ENCODE data around the gene KIAA0825.
"Not testable (repeated sequence)": the region's sequence is repeated elsewhere in the genome, so short reads cannot be mapped to it uniquely, and the experiment has no call there.

The KIAA0825 gene

DNA sequence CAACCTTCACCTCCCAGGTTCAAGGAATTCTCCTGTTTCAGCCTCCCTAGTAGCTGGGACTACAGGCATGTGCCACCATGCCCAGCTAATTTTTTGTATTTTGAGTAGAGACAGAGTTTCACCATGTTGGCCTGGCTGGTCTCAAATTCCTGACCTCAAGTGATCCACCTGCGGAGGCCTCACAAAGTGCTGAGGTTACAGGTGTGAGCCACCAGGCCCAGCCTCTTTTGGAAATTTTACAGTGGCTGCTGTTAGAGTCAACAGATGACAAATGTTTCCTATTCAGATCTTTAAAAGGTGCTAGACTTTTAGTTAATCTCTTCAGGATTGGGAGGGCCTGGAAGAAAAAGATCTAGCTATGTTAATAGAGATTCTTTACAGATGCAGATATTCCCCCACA is 45.1 kb downstream of the KIAA0825 start:
- not testable (repeated sequence) for H3K9me3 ChIP-seq (ENCODE audit: control insufficient read depth in 2 of 2, low read length in 2 of 2); H3K4me1 ChIP-seq (ENCODE audit: control insufficient read depth, insufficient read depth, low read length); H3K9ac ChIP-seq (ENCODE audit: low read length in 2 of 2); H3K27ac ChIP-seq (ENCODE audit: low read length); H3K36me3 ChIP-seq (ENCODE audit: control insufficient read depth in 2 of 2, insufficient read depth in 2 of 2, low read length in 2 of 2); H3K4me3 ChIP-seq (ENCODE audit: low read length in 2 of 2); H3K27me3 ChIP-seq (ENCODE audit: control insufficient read depth in 1 of 2, insufficient read depth in 2 of 2, low read length in 2 of 2)

GRCh38 chr5:94571415-94571814 is 47.0 kb downstream of the KIAA0825 start:
- no peak overlapping the region for H3K4me3 ChIP-seq (ENCODE audit: low read length in 2 of 2)
- no peaks in the 10 kb centered on the region for H3K4me1 ChIP-seq (ENCODE audit: control insufficient read depth, insufficient read depth, low read length)
- H3K9me3 ChIP-seq (ENCODE audit: control insufficient read depth in 2 of 2, low read length in 2 of 2), result no peaks in the 10 kb centered on the region
- no peaks in the 10 kb centered on the region for H3K27me3 ChIP-seq (ENCODE audit: control insufficient read depth in 1 of 2, insufficient read depth in 2 of 2, low read length in 2 of 2)
- no peak overlapping the region for H3K27ac ChIP-seq (ENCODE audit: low read length)
- H3K9ac ChIP-seq (ENCODE audit: low read length in 2 of 2), result no peak overlapping the region
- H3K36me3 ChIP-seq (ENCODE audit: control insufficient read depth in 2 of 2, insufficient read depth in 2 of 2, low read length in 2 of 2), result no peaks in the 10 kb centered on the region

DNA sequence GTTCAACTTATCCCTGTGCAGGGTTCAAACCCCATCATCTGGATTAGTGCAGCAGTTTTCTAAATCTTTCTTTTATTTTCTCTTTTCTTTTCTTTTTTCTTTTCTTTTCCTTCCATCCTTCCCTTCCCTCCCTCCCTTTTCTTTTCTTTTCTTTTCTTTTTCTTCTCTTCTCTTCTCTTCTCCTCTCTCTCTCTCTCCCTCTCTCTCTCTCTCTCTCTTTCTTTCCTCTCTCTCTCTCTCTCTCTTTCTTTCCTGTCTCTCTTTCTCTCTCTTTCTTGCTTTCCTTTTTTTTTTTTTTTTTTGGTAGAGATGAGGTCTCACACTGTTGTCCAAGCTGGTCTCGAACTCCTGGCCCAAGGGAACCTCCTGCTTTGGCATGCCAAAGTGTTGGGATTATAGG is 53.6 kb downstream of the KIAA0825 start:
- no peaks in the 10 kb centered on the region for H3K27me3 ChIP-seq (ENCODE audit: control insufficient read depth in 1 of 2, insufficient read depth in 2 of 2, low read length in 2 of 2)
- H3K4me3 ChIP-seq (ENCODE audit: low read length in 2 of 2), result no peak overlapping the region
- no peak overlapping the region for H3K9ac ChIP-seq (ENCODE audit: low read length in 2 of 2)
- no peaks in the 10 kb centered on the region for H3K4me1 ChIP-seq (ENCODE audit: control insufficient read depth, insufficient read depth, low read length)
- H3K27ac ChIP-seq (ENCODE audit: low read length), result no peak overlapping the region
- H3K36me3 ChIP-seq (ENCODE audit: control insufficient read depth in 2 of 2, insufficient read depth in 2 of 2, low read length in 2 of 2), result no peaks in the 10 kb centered on the region
- H3K9me3 ChIP-seq (ENCODE audit: control insufficient read depth in 2 of 2, low read length in 2 of 2), result no peaks in the 10 kb centered on the region

GRCh38 chr5:94562327-94562971 is 56.0 kb downstream of the KIAA0825 start:
- H3K4me1 ChIP-seq (ENCODE audit: control insufficient read depth, insufficient read depth, low read length), result no peaks in the 10 kb centered on the region
- H3K27me3 ChIP-seq (ENCODE audit: control insufficient read depth in 1 of 2, insufficient read depth in 2 of 2, low read length in 2 of 2), result no peaks in the 10 kb centered on the region
- no peaks in the 10 kb centered on the region for H3K9me3 ChIP-seq (ENCODE audit: control insufficient read depth in 2 of 2, low read length in 2 of 2)
- H3K36me3 ChIP-seq (ENCODE audit: control insufficient read depth in 2 of 2, insufficient read depth in 2 of 2, low read length in 2 of 2), result no peaks in the 10 kb centered on the region
- no peak overlapping the region for H3K27ac ChIP-seq (ENCODE audit: low read length)
- no peak overlapping the region for H3K9ac ChIP-seq (ENCODE audit: low read length in 2 of 2)
- no peak overlapping the region for H3K4me3 ChIP-seq (ENCODE audit: low read length in 2 of 2)

DNA sequence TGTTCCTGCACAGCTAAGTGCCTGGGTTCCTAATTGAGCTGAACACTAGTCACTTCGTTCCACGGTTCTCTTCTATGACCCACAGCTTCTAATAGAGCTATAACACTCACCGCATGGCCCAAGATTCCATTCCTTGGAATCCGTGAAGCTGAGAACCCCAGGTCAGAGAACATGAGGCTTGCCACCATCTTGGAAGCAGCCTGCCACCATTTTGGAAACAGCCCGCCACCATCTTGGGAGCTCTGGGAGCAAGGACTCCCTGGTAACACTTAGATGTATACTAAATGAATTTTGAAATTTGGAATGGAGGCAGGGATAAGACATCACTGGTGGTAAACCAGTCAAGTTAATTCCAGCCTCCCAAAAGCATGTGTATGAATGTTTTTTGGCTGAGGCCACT is 60.4 kb downstream of the KIAA0825 start:
- no peaks in the 10 kb centered on the region for H3K4me1 ChIP-seq (ENCODE audit: control insufficient read depth, insufficient read depth, low read length)
- no peaks in the 10 kb centered on the region for H3K9me3 ChIP-seq (ENCODE audit: control insufficient read depth in 2 of 2, low read length in 2 of 2)
- H3K9ac ChIP-seq (ENCODE audit: low read length in 2 of 2), result no peak overlapping the region
- H3K27me3 ChIP-seq (ENCODE audit: control insufficient read depth in 1 of 2, insufficient read depth in 2 of 2, low read length in 2 of 2), result no peaks in the 10 kb centered on the region
- no peaks in the 10 kb centered on the region for H3K36me3 ChIP-seq (ENCODE audit: control insufficient read depth in 2 of 2, insufficient read depth in 2 of 2, low read length in 2 of 2)
- H3K4me3 ChIP-seq (ENCODE audit: low read length in 2 of 2), result no peak overlapping the region
- H3K27ac ChIP-seq (ENCODE audit: low read length), result no peak overlapping the region

DNA sequence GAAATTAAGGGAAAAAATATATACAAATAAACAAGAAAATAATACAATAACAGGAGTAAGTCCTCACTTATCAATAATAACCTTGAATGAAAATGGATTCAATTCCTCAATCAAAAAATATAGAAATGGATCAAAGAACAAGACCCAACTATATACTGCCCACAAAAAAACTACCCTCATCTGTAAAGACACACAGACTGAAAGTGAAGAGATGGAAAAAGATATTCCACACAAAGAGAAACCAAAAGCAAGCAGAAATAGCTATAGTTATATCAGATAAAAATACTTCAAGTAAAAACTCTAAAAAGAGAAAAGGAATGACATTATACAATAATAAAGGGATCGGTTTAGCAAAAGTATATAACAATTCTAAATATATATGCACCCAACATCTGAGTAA is 66.5 kb downstream of the KIAA0825 start:
- Histone ChIP-seq H3K27me3 (ENCODE audit: control insufficient read depth in 1 of 2, insufficient read depth in 2 of 2, low read length in 2 of 2) (no peaks in the 10 kb centered on the region), H3K36me3 (ENCODE audit: control insufficient read depth in 2 of 2, insufficient read depth in 2 of 2, low read length in 2 of 2) (no peaks in the 10 kb centered on the region), H3K9me3 (ENCODE audit: control insufficient read depth in 2 of 2, low read length in 2 of 2) (peaks cover 2 to 3% of the 10 kb centered on the region in 2 donors), H3K27ac (ENCODE audit: low read length) (no peak overlapping the region), H3K4me3 (ENCODE audit: low read length in 2 of 2) (no peak overlapping the region), H3K9ac (ENCODE audit: low read length in 2 of 2) (no peak overlapping the region), H3K4me1 (ENCODE audit: control insufficient read depth, insufficient read depth, low read length) (no peaks in the 10 kb centered on the region)

GRCh38 chr5:94545870-94546625 is 72.4 kb downstream of the KIAA0825 start:
- no peaks in the 10 kb centered on the region for H3K36me3 ChIP-seq (ENCODE audit: control insufficient read depth in 2 of 2, insufficient read depth in 2 of 2, low read length in 2 of 2)
- no peak overlapping the region for H3K27ac ChIP-seq (ENCODE audit: low read length)

GRCh38 chr5:94544875-94545547 is 73.4 kb downstream of the KIAA0825 start:
- H3K9ac ChIP-seq (ENCODE audit: low read length in 2 of 2), result no peak overlapping the region
- peaks cover under 1% of the 10 kb centered on the region in 2 donors for H3K9me3 ChIP-seq (ENCODE audit: control insufficient read depth in 2 of 2, low read length in 2 of 2)
- H3K27me3 ChIP-seq (ENCODE audit: control insufficient read depth in 1 of 2, insufficient read depth in 2 of 2, low read length in 2 of 2), result no peaks in the 10 kb centered on the region
- H3K4me1 ChIP-seq (ENCODE audit: control insufficient read depth, insufficient read depth, low read length), result no peaks in the 10 kb centered on the region
- H3K36me3 ChIP-seq (ENCODE audit: control insufficient read depth in 2 of 2, insufficient read depth in 2 of 2, low read length in 2 of 2), result no peaks in the 10 kb centered on the region
- no peak overlapping the region for H3K4me3 ChIP-seq (ENCODE audit: low read length in 2 of 2)
- H3K27ac ChIP-seq (ENCODE audit: low read length), result no peak overlapping the region

More at GRCh38 chr5:94545870-94546625, 72.4 kb downstream of the KIAA0825 start:
- no peaks in the 10 kb centered on the region for H3K27me3 ChIP-seq (ENCODE audit: control insufficient read depth in 1 of 2, insufficient read depth in 2 of 2, low read length in 2 of 2)
- H3K9ac ChIP-seq (ENCODE audit: low read length in 2 of 2), result no peak overlapping the region
- peaks cover 2 to 3% of the 10 kb centered on the region in 2 donors for H3K9me3 ChIP-seq (ENCODE audit: control insufficient read depth in 2 of 2, low read length in 2 of 2)
- no peaks in the 10 kb centered on the region for H3K4me1 ChIP-seq (ENCODE audit: control insufficient read depth, insufficient read depth, low read length)
- H3K4me3 ChIP-seq (ENCODE audit: low read length in 2 of 2), result no peak overlapping the region

DNA sequence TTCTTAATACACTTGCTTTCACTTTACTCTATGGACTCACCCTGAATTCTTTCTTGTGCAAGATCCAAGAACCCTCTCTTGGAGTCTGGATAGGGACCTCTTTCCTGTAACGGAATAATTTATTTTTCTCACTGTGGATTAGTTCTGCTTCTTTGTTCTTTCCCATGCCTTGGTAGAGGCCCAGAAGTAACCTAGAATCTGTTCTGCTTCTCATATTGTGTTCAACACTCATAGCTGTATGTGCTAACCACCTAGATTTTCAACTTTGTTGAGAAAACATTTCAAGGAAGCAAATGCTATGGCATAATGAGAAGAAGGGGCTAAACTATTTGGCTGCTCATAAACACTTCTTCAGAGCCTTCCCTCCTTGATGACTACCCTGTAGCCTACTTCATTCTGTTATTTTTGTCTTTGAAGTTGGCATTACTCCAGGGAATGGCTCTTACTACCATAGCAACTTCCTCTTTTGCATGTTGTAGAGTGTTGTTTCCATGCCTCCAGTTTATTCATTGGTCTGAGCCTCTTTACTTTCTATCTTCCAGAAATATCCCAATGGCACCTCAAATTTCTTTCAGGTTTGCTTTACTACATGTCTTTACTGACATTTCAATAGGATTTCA is 74.3 kb downstream of the KIAA0825 start:
- H3K36me3 ChIP-seq (ENCODE audit: control insufficient read depth in 2 of 2, insufficient read depth in 2 of 2, low read length in 2 of 2), result no peaks in the 10 kb centered on the region
- H3K4me3 ChIP-seq (ENCODE audit: low read length in 2 of 2), result no peak overlapping the region
- no peak overlapping the region for H3K27ac ChIP-seq (ENCODE audit: low read length)
- no peaks in the 10 kb centered on the region for H3K4me1 ChIP-seq (ENCODE audit: control insufficient read depth, insufficient read depth, low read length)
- no peak overlapping the region for H3K9ac ChIP-seq (ENCODE audit: low read length in 2 of 2)
- H3K27me3 ChIP-seq (ENCODE audit: control insufficient read depth in 1 of 2, insufficient read depth in 2 of 2, low read length in 2 of 2), result no peaks in the 10 kb centered on the region
- H3K9me3 ChIP-seq (ENCODE audit: control insufficient read depth in 2 of 2, low read length in 2 of 2), result no peaks in the 10 kb centered on the region

GRCh38 chr5:94540856-94541494 is 77.4 kb downstream of the KIAA0825 start:
- no peaks in the 10 kb centered on the region for H3K36me3 ChIP-seq (ENCODE audit: control insufficient read depth in 2 of 2, insufficient read depth in 2 of 2, low read length in 2 of 2)
- no peaks in the 10 kb centered on the region for H3K4me1 ChIP-seq (ENCODE audit: control insufficient read depth, insufficient read depth, low read length)
- H3K27ac ChIP-seq (ENCODE audit: low read length), result no peak overlapping the region
- no peaks in the 10 kb centered on the region for H3K27me3 ChIP-seq (ENCODE audit: control insufficient read depth in 1 of 2, insufficient read depth in 2 of 2, low read length in 2 of 2)
- no peaks in the 10 kb centered on the region for H3K9me3 ChIP-seq (ENCODE audit: control insufficient read depth in 2 of 2, low read length in 2 of 2)
- no peak overlapping the region for H3K4me3 ChIP-seq (ENCODE audit: low read length in 2 of 2)
- no peak overlapping the region for H3K9ac ChIP-seq (ENCODE audit: low read length in 2 of 2)
